GM23248 (cell line): ENCODE measurements around the gene OR10A5.

Source experiments
- EZH2 ChIP-seq: fragments of 200-600 bp; sonication (generic); IDR thresholded peaks from 2 replicates; pipeline ENCODE4 v1.6.1; 2018; ENCODE audit warnings: antibody characterized with exemption, mild to moderate bottlenecking; ENCODE audit not compliant: insufficient read depth, poor library complexity, severe bottlenecking
- EZH2phosphoT487 ChIP-seq: fragments of 200-600 bp; sonication (generic); IDR thresholded peaks from 2 replicates; pipeline ENCODE4 v1.6.1; 2018; ENCODE audit warnings: antibody characterized with exemption, moderate library complexity, mild to moderate bottlenecking, low read depth; ENCODE audit not compliant: insufficient read depth

DNA sequence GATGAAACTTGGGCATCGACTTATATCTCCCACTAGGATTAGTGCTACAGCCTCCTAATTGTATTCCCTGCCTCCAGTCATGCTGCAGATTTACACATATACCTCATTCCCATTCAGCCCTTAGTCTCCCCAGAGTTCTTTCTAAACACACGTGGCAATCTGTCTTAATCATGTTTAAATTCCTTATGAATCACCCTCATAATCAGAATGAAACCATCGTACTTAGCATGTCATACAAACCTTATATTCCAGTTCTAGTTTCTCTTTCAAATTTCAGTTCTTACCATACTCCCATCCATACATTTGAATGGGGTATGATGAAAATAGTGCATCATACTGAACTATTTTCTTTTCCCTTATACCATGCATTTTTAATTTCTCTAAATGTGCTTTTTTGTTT lies 11.4 kb downstream of the OR10A5 start:
- TF ChIP-seq EZH2phosphoT487 (no peak), EZH2 (no peak)
